Upper lobe of left lung (tissue), 4 donors: ENCODE results near the gene DLK2.

Source experiments
- CTCF ChIP-seq, 6 experiments: fragments of 450-650 bp in 4 of 6; fragments of 200-600 bp in 2 of 6; sonication (generic) in 2 of 6; IDR thresholded peaks; one replicate each; pipeline ENCODE4 v1.5.1; 2016 to 2019; ENCODE audit warnings: antibody characterized with exemption in 6 of 6
- POLR2AphosphoS5 ChIP-seq, 2 donors: sonication (generic); formaldehyde crosslinking; IDR thresholded peaks; one replicate each; pipeline ENCODE4 v1.5.1; 2017; ENCODE audit warnings: antibody characterized with exemption in 2 of 2

GRCh38 chr6:43437700-43438099, 17.6 kb downstream of the DLK2 start:
- TF ChIP-seq CTCF (IDR thresholded peaks at IDR 0.05) (no peak), POLR2AphosphoS5 (IDR thresholded peaks at IDR 0.05) (no peak)
